GOT3 (cell line): ENCODE measurements around the gene GPR137.
"Not testable (repeated sequence)": the region's sequence is repeated elsewhere in the genome, so short reads cannot be mapped to it uniquely, and the experiment has no call there.

ENCODE experiments used
- DNase-seq: peaks from one replicate; lab custom pipeline; 2025; ENCODE audit warnings: mixed read lengths; lab: John Stamatoyannopoulos, UW

Gene GPR137

GRCh38 chr11:64284962-64285884, at the start of gene GPR137:
TSS of gene GPR137 (plus strand) at chr11:64285848. CDS start at chr11:64286525, 677 bp downstream.
- peak; percentile 54 for DNase-seq

GRCh38 chr11:64237484-64237951, 48.1 kb upstream of the GPR137 start:
- DNase-seq = no peak

- no peak for DNase-seq
Measured at GRCh38 chr11:64238076-64238475, 47.6 kb upstream of the GPR137 start.

GRCh38 chr11:64238999-64239398, 46.6 kb upstream of the GPR137 start:
- no peak for DNase-seq

GRCh38 chr11:64239662-64240434, 45.8 kb upstream of the GPR137 start:
- no peak for DNase-seq

- peak; percentile 94 for DNase-seq
Measured at GRCh38 chr11:64240435-64241240, 45.0 kb upstream of the GPR137 start, which contains the start of gene FKBP2. TSS of gene FKBP2 (plus strand) at chr11:64241095. CDS start at chr11:64242388, 1,293 bp downstream.

GRCh38 chr11:64241241-64241490, 44.5 kb upstream of the GPR137 start:
- DNase-seq = peak; percentile 99

- DNase-seq = no peak
Measured at GRCh38 chr11:64241491-64242374, 43.9 kb upstream of the GPR137 start.

GRCh38 chr11:64243236-64243854, 42.3 kb upstream of the GPR137 start:
- DNase-seq = no peak

- DNase-seq = no peak
Measured at GRCh38 chr11:64244107-64244506, 41.5 kb upstream of the GPR137 start.

GRCh38 chr11:64244966-64245365, 40.7 kb upstream of the GPR137 start:
- no peak for DNase-seq

GRCh38 chr11:64245401-64245796, 40.2 kb upstream of the GPR137 start:
- no peak for DNase-seq

GRCh38 chr11:64245797-64246620, 39.6 kb upstream of the GPR137 start:
- DNase-seq = no peak

GRCh38 chr11:64246621-64246870, 39.1 kb upstream of the GPR137 start:
- not testable (repeated sequence) for DNase-seq

GRCh38 chr11:64246871-64247728, 38.5 kb upstream of the GPR137 start, which contains the start of gene PPP1R14B:
TSS of gene PPP1R14B (minus strand) at chr11:64246943. CDS start at chr11:64246673, 270 bp downstream.
- DNase-seq = peak; percentile 57

GRCh38 chr11:64247729-64248531, 37.7 kb upstream of the GPR137 start:
- DNase-seq = no peak

GRCh38 chr11:64248578-64248977, 37.1 kb upstream of the GPR137 start:
- no peak for DNase-seq

GRCh38 chr11:64249038-64249437, 36.6 kb upstream of the GPR137 start:
- no peak for DNase-seq
